Measurements from ENCODE around the gene UBE2G1.

UBE2G1 gene

GRCh38 chr17:4366327-4367063, at the start of gene UBE2G1:
TSS of gene UBE2G1 (minus strand) at chr17:4366675. CDS start at chr17:4366316, 359 bp downstream.
- Mint-ChIP-seq H3K27me3 (no peaks in the 10 kb centered on the region), H3K4me3 (peak within 1 kb of the TSS; percentile 79 to 92), H3K4me1 (peaks cover 31% of the 10 kb centered on the region), H3K27ac (peak within 1 kb of the TSS; percentile 83 to 85), H3K9me3 (no peaks in the 10 kb centered on the region)
- DNase-seq = peak; percentile 98 to 99
- ATAC-seq = peak; percentile 89

- Mint-ChIP-seq H3K27me3 (no peaks in the 10 kb centered on the region), H3K9me3 (no peaks in the 10 kb centered on the region), H3K4me3 (peak overlapping the region; percentile 42 to 80), H3K27ac (peak overlapping the region; percentile 67 to 82), H3K4me1 (peaks cover 12% of the 10 kb centered on the region)
- DNase-seq (peak; percentile 87 to 88), ATAC-seq (peak; percentile 99)
Observed at GRCh38 chr17:4412933-4413831, 46.7 kb upstream of the UBE2G1 start.

- H3K4me1 Mint-ChIP-seq = peaks cover 12% of the 10 kb centered on the region
- no peaks in the 10 kb centered on the region for H3K9me3 Mint-ChIP-seq
Observed at GRCh38 chr17:4411201-4411600, 44.7 kb upstream of the UBE2G1 start.

GRCh38 chr17:4409659-4410058, 43.2 kb upstream of the UBE2G1 start:
- DNase-seq (no peak), ATAC-seq (no peak)
- no peak overlapping the region for H3K4me3 Mint-ChIP-seq
- H3K9me3 Mint-ChIP-seq = no peaks in the 10 kb centered on the region
- H3K4me1 Mint-ChIP-seq = peaks cover 12% of the 10 kb centered on the region
- no peak overlapping the region for H3K27ac Mint-ChIP-seq
- no peaks in the 10 kb centered on the region for H3K27me3 Mint-ChIP-seq

More at GRCh38 chr17:4411201-4411600, 44.7 kb upstream of the UBE2G1 start:
- Mint-ChIP-seq H3K4me3 (no peak overlapping the region), H3K27ac (no peak overlapping the region), H3K27me3 (no peaks in the 10 kb centered on the region)
- ATAC-seq (no peak), DNase-seq (no peak)

- Mint-ChIP-seq H3K4me1 (peaks cover 2% of the 10 kb centered on the region), H3K27ac (no peak overlapping the region), H3K27me3 (no peaks in the 10 kb centered on the region), H3K4me3 (no peak overlapping the region), H3K9me3 (no peaks in the 10 kb centered on the region)
- DNase-seq = no peak
- no peak for ATAC-seq
Observed at GRCh38 chr17:4407851-4408250, 41.4 kb upstream of the UBE2G1 start.

GRCh38 chr17:4407216-4407615, 40.7 kb upstream of the UBE2G1 start:
- no peak for DNase-seq
- no peak overlapping the region for H3K27ac Mint-ChIP-seq
- no peak overlapping the region for H3K4me3 Mint-ChIP-seq
- no peaks in the 10 kb centered on the region for H3K9me3 Mint-ChIP-seq
- ATAC-seq = no peak
- no peaks in the 10 kb centered on the region for H3K27me3 Mint-ChIP-seq
- H3K4me1 Mint-ChIP-seq = no peaks in the 10 kb centered on the region

- Mint-ChIP-seq H3K27me3 (no peaks in the 10 kb centered on the region), H3K27ac (no peak overlapping the region), H3K4me1 (no peaks in the 10 kb centered on the region), H3K9me3 (no peaks in the 10 kb centered on the region), H3K4me3 (no peak overlapping the region)
- ATAC-seq (no peak), DNase-seq (no peak)
Observed at GRCh38 chr17:4406386-4406785, 39.9 kb upstream of the UBE2G1 start.

GRCh38 chr17:4405699-4406098, 39.2 kb upstream of the UBE2G1 start:
- no peaks in the 10 kb centered on the region for H3K27me3 Mint-ChIP-seq
- no peak for DNase-seq
- no peak overlapping the region for H3K4me3 Mint-ChIP-seq
- ATAC-seq = no peak
- H3K4me1 Mint-ChIP-seq = no peaks in the 10 kb centered on the region
- no peaks in the 10 kb centered on the region for H3K9me3 Mint-ChIP-seq
- peak overlapping the region in 1 of 2 donors; percentile 3 for H3K27ac Mint-ChIP-seq

- H3K27ac Mint-ChIP-seq = no peak overlapping the region
- ATAC-seq (no peak), DNase-seq (no peak)
- H3K27me3 Mint-ChIP-seq = no peaks in the 10 kb centered on the region
- H3K9me3 Mint-ChIP-seq = no peaks in the 10 kb centered on the region
- no peak overlapping the region for H3K4me3 Mint-ChIP-seq
- H3K4me1 Mint-ChIP-seq = no peaks in the 10 kb centered on the region
Observed at GRCh38 chr17:4405038-4405669, 38.7 kb upstream of the UBE2G1 start.

- Mint-ChIP-seq H3K9me3 (no peaks in the 10 kb centered on the region), H3K4me1 (peaks cover 14% of the 10 kb centered on the region), H3K27me3 (peaks cover 7% of the 10 kb centered on the region), H3K27ac (no peak overlapping the region), H3K4me3 (no peak overlapping the region)
- no peak for ATAC-seq
- DNase-seq = no peak
Observed at GRCh38 chr17:4397840-4398239, 31.4 kb upstream of the UBE2G1 start.

GRCh38 chr17:4395111-4395478, 28.6 kb upstream of the UBE2G1 start:
- H3K4me1 Mint-ChIP-seq = peaks cover 14% of the 10 kb centered on the region
- no peak for DNase-seq
- ATAC-seq = no peak
- no peak overlapping the region for H3K4me3 Mint-ChIP-seq
- H3K9me3 Mint-ChIP-seq = no peaks in the 10 kb centered on the region
- peak overlapping the region in 1 of 2 donors; percentile 52 for H3K27ac Mint-ChIP-seq
- peaks cover 7% of the 10 kb centered on the region for H3K27me3 Mint-ChIP-seq

- peak overlapping the region in 1 of 2 donors; percentile 52 for H3K27ac Mint-ChIP-seq
- no peak for DNase-seq
- ATAC-seq = no peak
Observed at GRCh38 chr17:4394208-4395110, 28.0 kb upstream of the UBE2G1 start.

GRCh38 chr17:4393806-4394205, 27.3 kb upstream of the UBE2G1 start:
- no peak overlapping the region for H3K4me3 Mint-ChIP-seq
- H3K9me3 Mint-ChIP-seq = no peaks in the 10 kb centered on the region
- ATAC-seq (no peak), DNase-seq (no peak)
- H3K27ac Mint-ChIP-seq = no peak overlapping the region
- peaks cover 7% of the 10 kb centered on the region for H3K27me3 Mint-ChIP-seq
- peaks cover 14% of the 10 kb centered on the region for H3K4me1 Mint-ChIP-seq

More at GRCh38 chr17:4394208-4395110, 28.0 kb upstream of the UBE2G1 start:
- peaks cover 7% of the 10 kb centered on the region for H3K27me3 Mint-ChIP-seq
- H3K4me1 Mint-ChIP-seq = peaks cover 14% of the 10 kb centered on the region
- H3K4me3 Mint-ChIP-seq = no peak overlapping the region
- no peaks in the 10 kb centered on the region for H3K9me3 Mint-ChIP-seq

GRCh38 chr17:4389079-4389478, 22.6 kb upstream of the UBE2G1 start:
- Mint-ChIP-seq H3K9me3 (no peaks in the 10 kb centered on the region), H3K27me3 (peaks cover 5% of the 10 kb centered on the region), H3K4me3 (no peak overlapping the region), H3K27ac (peak overlapping the region; percentile 50 to 80), H3K4me1 (no peaks in the 10 kb centered on the region)
- ATAC-seq (no peak), DNase-seq (no peak)

GRCh38 chr17:4387137-4387536, 20.7 kb upstream of the UBE2G1 start:
- ATAC-seq = no peak
- Mint-ChIP-seq H3K27me3 (no peaks in the 10 kb centered on the region), H3K4me1 (no peaks in the 10 kb centered on the region)

More at GRCh38 chr17:4387137-4387536, 20.7 kb upstream of the UBE2G1 start:
- no peak for DNase-seq
- H3K9me3 Mint-ChIP-seq = no peaks in the 10 kb centered on the region
- no peak overlapping the region for H3K4me3 Mint-ChIP-seq
- H3K27ac Mint-ChIP-seq = no peak overlapping the region

Data from stimulated activated naive CD8-positive, alpha-beta T cell treated with anti-CD3 and anti-CD28 coated beads, Interleukin-15, amount 100 ng/mL, for 72 hours (primary cell).